OCI-LY7 (cell line): Measurements from ENCODE around the gene CCBE1. TPM values are rescaled to one million over a fixed set of nuclear protein-coding genes. Genes with fewer than 3 reads are reported as not detected.

Source experiments
- BruUV-seq: library from RNA; stranded (reverse); fragments of 400-500 nt; replicated peaks from 2 replicates; lab custom pipeline; 2021; lab: Mats Ljungman, UMichigan
- CTCF ChIA-PET: fragments of 300-600 bp; sonication (Branson Sonifier 250); formaldehyde crosslinking; loops from one replicate; lab custom pipeline; 2022; ENCODE audit warnings: antibody characterized with exemption; ENCODE audit not compliant: unreplicated experiment; lab: Charles Lee
- POLR2A ChIA-PET: fragments of 300-600 bp; sonication (Branson Sonifier 250); formaldehyde crosslinking; loops from one replicate; lab custom pipeline; 2022; ENCODE audit warnings: antibody characterized with exemption; lab: Charles Lee
- DNase-seq: peaks from one replicate; pipeline ENCODE4 v3.0.0-alpha.2; 2015; ENCODE audit warnings: low spot score
- H2AFZ ChIP-seq: fragments of 200-600 bp; sonication (generic), shearing (Covaris generic); 2 replicates; pipeline ENCODE4 v1.6.1; 2014; ENCODE audit warnings: mild to moderate bottlenecking, antibody characterized with exemption, low read length, moderate library complexity
- H3K27ac ChIP-seq: fragments of 200-600 bp; sonication (generic); 2 replicates; pipeline ENCODE4 v1.5.1; 2014; ENCODE audit warnings: mixed run types, low read depth, mild to moderate bottlenecking, moderate library complexity, low read length, inconsistent platforms; ENCODE audit not compliant: poor library complexity, severe bottlenecking
- H3K36me3 ChIP-seq: fragments of 200-600 bp; sonication (generic); 2 replicates; pipeline ENCODE4 v1.6.1; 2014; ENCODE audit warnings: mild to moderate bottlenecking, antibody characterized with exemption, low read length, moderate library complexity, mixed read lengths; ENCODE audit not compliant: insufficient read depth
- H3K4me1 ChIP-seq: fragments of 200-600 bp; sonication (generic); 2 replicates; pipeline ENCODE4 v1.5.1; 2014; ENCODE audit warnings: mild to moderate bottlenecking, low read length; ENCODE audit not compliant: insufficient read depth, poor library complexity, severe bottlenecking
- H3K4me2 ChIP-seq: fragments of 200-600 bp; sonication (generic); 2 replicates; pipeline ENCODE4 v1.6.1; 2014; ENCODE audit warnings: mild to moderate bottlenecking, low read length
- H3K4me3 ChIP-seq: fragments of 200-600 bp; sonication (generic); 2 replicates; pipeline ENCODE4 v1.5.1; 2014; ENCODE audit warnings: mild to moderate bottlenecking, low read depth, low read length; ENCODE audit not compliant: poor library complexity, severe bottlenecking
- H3K79me2 ChIP-seq: fragments of 200-600 bp; sonication (generic); 2 replicates; pipeline ENCODE4 v1.6.1; 2016; ENCODE audit warnings: low read depth, mild to moderate bottlenecking, low read length, moderate library complexity, mixed read lengths; ENCODE audit not compliant: insufficient read depth
- H3K9me2 ChIP-seq: fragments of 200-600 bp; sonication (generic); 2 replicates; pipeline ENCODE4 v1.6.1; 2016; ENCODE audit warnings: mild to moderate bottlenecking, low read length, mixed read lengths; ENCODE audit not compliant: insufficient read depth
- H3K9me3 ChIP-seq: fragments of 200-600 bp; sonication (generic); 2 replicates; pipeline ENCODE4 v1.6.1; 2014; ENCODE audit warnings: mild to moderate bottlenecking, mixed run types, low read length, mixed read lengths
- H4K20me1 ChIP-seq: fragments of 200-600 bp; sonication (generic); 2 replicates; pipeline ENCODE4 v1.6.1; 2014; ENCODE audit warnings: mild to moderate bottlenecking, antibody characterized with exemption, low read length, moderate library complexity, mixed read lengths; ENCODE audit not compliant: insufficient read depth
- EZH2phosphoT487 ChIP-seq: fragments of 200-600 bp; sonication (generic); IDR thresholded peaks from 2 replicates; pipeline ENCODE4 v1.6.1; 2018; ENCODE audit warnings: low read depth, borderline replicate concordance, mild to moderate bottlenecking, mixed run types, antibody characterized with exemption, low read length, moderate library complexity, mixed read lengths
- intact Hi-C: fragments of 100-400 bp; cut with micrococcal nuclease; formaldehyde crosslinking; loops from one replicate; pipeline ENCODE4 v1.10.0; 2022; ENCODE audit not compliant: unreplicated experiment
- total RNA-seq, 2 experiments: library from RNA; depleted of rRNA in 1 of 2; stranded (reverse); fragments of >200 nt in 1 of 2; shearing (Covaris generic) in 1 of 2; gene quantifications; 2 replicates each; pipeline ENCODE4 v1.2.3, GENCODE V29; 2014 to 2022
- TF ChIP-seq, protein P1 (sequence below): fragments of 200-600 bp; sonication (generic); conservative IDR thresholded peaks from 2 replicates; pipeline ENCODE4 v1.5.1; 2014; ENCODE audit warnings: mild to moderate bottlenecking, antibody characterized with exemption, low read length, moderate library complexity, mixed read lengths

Gene CCBE1
- total RNA-seq, 2 experiments from 2014 or later, result 0.16 to 0.70 TPM

DNA sequence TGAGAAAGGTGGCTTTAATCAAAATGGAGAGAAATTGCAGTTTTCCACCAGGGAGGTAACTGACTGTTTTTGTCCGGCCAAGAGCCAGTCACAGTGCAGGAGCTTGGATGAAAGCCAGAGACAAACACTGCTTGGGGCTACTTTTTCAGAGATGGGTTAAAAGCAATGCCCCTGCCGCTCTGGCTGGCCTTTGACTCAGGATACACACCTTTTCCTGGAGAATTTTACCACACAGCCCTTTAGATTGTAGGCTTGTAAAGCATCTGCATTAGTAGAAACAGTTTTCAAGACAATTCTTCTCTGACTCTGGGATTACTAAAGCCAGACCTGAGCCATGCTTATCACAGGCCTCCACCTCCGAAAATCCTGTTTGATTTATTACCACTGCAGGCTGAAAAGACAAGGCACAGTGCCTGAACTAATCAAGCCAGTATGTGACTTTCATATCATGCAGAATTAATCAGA is 79.7 kb downstream of the CCBE1 start:
- no peaks in the 10 kb centered on the region for H4K20me1 ChIP-seq
- no peaks in the 10 kb centered on the region for H3K9me3 ChIP-seq
- intact Hi-C loops, result no loop called here
- BruUV-seq, result no TSS peak
- no peak overlapping the region for H3K27ac ChIP-seq
- H3K4me2 ChIP-seq, result no peak overlapping the region
- no peaks in the 10 kb centered on the region for H3K79me2 ChIP-seq
- no peak overlapping the region for H2AFZ ChIP-seq
- no peak overlapping the region for H3K4me3 ChIP-seq
- no peaks in the 10 kb centered on the region for H3K9me2 ChIP-seq
- H3K4me1 ChIP-seq, result no peaks in the 10 kb centered on the region
- POLR2A ChIA-PET, result no interaction called here
- no peak for TF ChIP-seq EZH2phosphoT487
- TF ChIP-seq, protein P1, sequence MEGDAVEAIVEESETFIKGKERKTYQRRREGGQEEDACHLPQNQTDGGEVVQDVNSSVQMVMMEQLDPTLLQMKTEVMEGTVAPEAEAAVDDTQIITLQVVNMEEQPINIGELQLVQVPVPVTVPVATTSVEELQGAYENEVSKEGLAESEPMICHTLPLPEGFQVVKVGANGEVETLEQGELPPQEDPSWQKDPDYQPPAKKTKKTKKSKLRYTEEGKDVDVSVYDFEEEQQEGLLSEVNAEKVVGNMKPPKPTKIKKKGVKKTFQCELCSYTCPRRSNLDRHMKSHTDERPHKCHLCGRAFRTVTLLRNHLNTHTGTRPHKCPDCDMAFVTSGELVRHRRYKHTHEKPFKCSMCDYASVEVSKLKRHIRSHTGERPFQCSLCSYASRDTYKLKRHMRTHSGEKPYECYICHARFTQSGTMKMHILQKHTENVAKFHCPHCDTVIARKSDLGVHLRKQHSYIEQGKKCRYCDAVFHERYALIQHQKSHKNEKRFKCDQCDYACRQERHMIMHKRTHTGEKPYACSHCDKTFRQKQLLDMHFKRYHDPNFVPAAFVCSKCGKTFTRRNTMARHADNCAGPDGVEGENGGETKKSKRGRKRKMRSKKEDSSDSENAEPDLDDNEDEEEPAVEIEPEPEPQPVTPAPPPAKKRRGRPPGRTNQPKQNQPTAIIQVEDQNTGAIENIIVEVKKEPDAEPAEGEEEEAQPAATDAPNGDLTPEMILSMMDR, result no peak
- H3K36me3 ChIP-seq, result no peaks in the 10 kb centered on the region
- CTCF ChIA-PET, result no interaction called here
- DNase-seq, result no peak

DNA sequence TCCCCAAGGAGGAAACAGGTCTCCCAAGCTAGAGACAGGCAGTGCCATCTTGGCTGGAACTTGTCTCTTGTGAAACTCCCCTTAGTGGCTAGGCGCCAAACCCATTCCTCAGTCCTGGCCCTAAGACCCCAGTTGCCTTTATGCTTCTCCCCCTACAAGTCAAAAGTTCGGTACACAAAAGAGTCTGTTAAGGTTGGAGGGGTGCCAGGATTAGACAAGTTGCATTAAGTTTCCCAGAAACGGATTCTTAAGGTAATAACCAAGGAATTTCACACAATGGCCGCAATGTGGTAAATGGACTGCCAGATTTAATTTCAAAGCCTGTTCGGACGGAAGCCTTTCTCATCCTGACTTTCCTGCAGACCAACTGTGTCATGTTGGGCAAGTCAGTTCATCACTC is 80.7 kb downstream of the CCBE1 start:
- no peaks in the 10 kb centered on the region for H4K20me1 ChIP-seq
- H2AFZ ChIP-seq, result no peak overlapping the region
- no peak overlapping the region for H3K4me3 ChIP-seq
- H3K36me3 ChIP-seq, result no peaks in the 10 kb centered on the region
- no peak for DNase-seq
- intact Hi-C loops, result no loop called here
- ChIA-PET CTCF (no interaction called here), POLR2A (no interaction called here)
- no TSS peak for BruUV-seq
- H3K9me3 ChIP-seq, result no peaks in the 10 kb centered on the region
- TF ChIP-seq, protein P1, result no peak
- H3K79me2 ChIP-seq, result no peaks in the 10 kb centered on the region
- no peaks in the 10 kb centered on the region for H3K9me2 ChIP-seq
- H3K27ac ChIP-seq, result no peak overlapping the region
- H3K4me2 ChIP-seq, result no peak overlapping the region
- H3K4me1 ChIP-seq, result no peaks in the 10 kb centered on the region

DNA sequence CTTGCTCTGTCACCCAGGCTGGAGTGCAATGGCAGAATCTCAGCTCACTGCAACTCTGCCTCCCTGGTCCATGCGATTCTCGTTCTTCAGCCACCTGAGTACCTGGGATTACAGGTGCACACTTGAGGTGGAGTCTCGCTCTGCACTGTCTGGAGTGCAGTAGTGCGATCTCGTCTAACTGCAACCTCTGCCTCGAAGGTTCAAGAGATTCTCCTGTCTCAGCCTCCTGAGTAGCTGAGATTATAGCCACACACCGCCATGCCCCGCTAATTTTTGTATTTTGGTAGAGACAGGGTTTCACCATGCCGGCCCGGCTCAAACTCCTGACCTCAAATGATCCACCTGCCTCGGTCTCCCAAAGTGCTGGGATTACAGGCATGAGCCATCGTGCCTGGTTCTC is 83.3 kb downstream of the CCBE1 start:
- no peaks in the 10 kb centered on the region for H3K9me2 ChIP-seq
- no peaks in the 10 kb centered on the region for H3K9me3 ChIP-seq
- H3K4me2 ChIP-seq, result no peak overlapping the region
- no TSS peak for BruUV-seq
- no peaks in the 10 kb centered on the region for H4K20me1 ChIP-seq
- intact Hi-C loops, result no loop called here
- no peaks in the 10 kb centered on the region for H3K79me2 ChIP-seq
- ChIA-PET POLR2A (no interaction called here), CTCF (no interaction called here)
- no peaks in the 10 kb centered on the region for H3K36me3 ChIP-seq
- TF ChIP-seq EZH2phosphoT487, result no peak
- TF ChIP-seq, protein P1, result no peak
- H3K4me1 ChIP-seq, result no peaks in the 10 kb centered on the region
- no peak overlapping the region for H3K4me3 ChIP-seq
- no peak for DNase-seq
- no peak overlapping the region for H2AFZ ChIP-seq
- no peak overlapping the region for H3K27ac ChIP-seq
